HCT116 (cell line): ENCODE results near the gene FOXP1.

ENCODE experiments used
- CBX3 ChIP-seq: IDR thresholded peaks from 2 replicates; pipeline ENCODE4 v1.6.1; 2012; ENCODE audit warnings: low read depth
- CEBPB ChIP-seq: IDR thresholded peaks from 2 replicates; pipeline ENCODE4 v1.6.1; 2012; ENCODE audit warnings: low read depth
- CTCF ChIP-seq, 3 experiments: fragments of 200-600 bp in 1 of 3; sonication (generic) in 1 of 3; IDR thresholded peaks in 2 of 3; conservative IDR thresholded peaks in 1 of 3; 2 replicates each; pipeline ENCODE4 v1.5.1; 2012 to 2017; ENCODE audit warnings: low read depth in 2 of 3, low read length in 2 of 3, antibody characterized with exemption in 1 of 3, borderline replicate concordance in 1 of 3, control low read depth in 1 of 3, mild to moderate bottlenecking in 1 of 3, mixed read lengths in 1 of 3, mixed run types in 1 of 3, moderate library complexity in 1 of 3; ENCODE audit not compliant: insufficient read depth in 1 of 3
- EZH2phosphoT487 ChIP-seq: fragments of 200-600 bp; IDR thresholded peaks from 2 replicates; pipeline ENCODE4 v1.6.1; 2018; ENCODE audit warnings: antibody characterized with exemption, borderline replicate concordance
- POLR2A ChIP-seq: IDR thresholded peaks from 2 replicates; pipeline ENCODE4 v1.7.0; 2011; ENCODE audit warnings: borderline replicate concordance; ENCODE audit not compliant: insufficient read depth, insufficient read length; ENCODE audit errors: extremely low read depth
- RAD21 ChIP-seq: IDR thresholded peaks from 2 replicates; pipeline ENCODE4 v1.6.1; 2012; ENCODE audit warnings: low read depth, mild to moderate bottlenecking
- SIN3A ChIP-seq: IDR thresholded peaks from 2 replicates; pipeline ENCODE4 v1.6.1; 2012; ENCODE audit warnings: low read depth
- YY1 ChIP-seq: IDR thresholded peaks from 2 replicates; pipeline ENCODE4 v1.6.1; 2011; ENCODE audit warnings: low read length, low read depth, moderate library complexity, mild to moderate bottlenecking; ENCODE audit not compliant: insufficient replicate concordance; ENCODE audit errors: extremely low read depth
- ZBTB33 ChIP-seq: IDR thresholded peaks from 2 replicates; pipeline ENCODE4 v1.6.1; 2011; ENCODE audit warnings: mild to moderate bottlenecking, low read length, moderate library complexity; ENCODE audit not compliant: insufficient replicate concordance; ENCODE audit errors: extremely low read depth
- ZFX ChIP-seq: fragments of 450-650 bp; IDR thresholded peaks from 2 replicates; pipeline ENCODE4 v1.6.1; 2017
- ZNF274 ChIP-seq: fragments of 200-500 bp; sonication (Bioruptor generic); IDR thresholded peaks from 2 replicates; pipeline ENCODE4 v1.6.1; 2014; ENCODE audit warnings: mild to moderate bottlenecking, low read depth, low read length, inconsistent platforms

- TF ChIP-seq CTCF (IDR thresholded peaks at IDR 0.05 in 2 of 3, conservative IDR thresholded peaks at IDR 0.05 in 1 of 3; ENCODE audit: borderline replicate concordance in 1 of 3, insufficient read depth in 1 of 3, low read depth in 2 of 3, low read length in 2 of 3) (no peak), POLR2A (no peak), ZBTB33 (no peak), ZNF274 (no peak), RAD21 (no peak), ZFX (no peak), EZH2phosphoT487 (no peak), YY1 (no peak), CEBPB (no peak), CBX3 (no peak), SIN3A (no peak)
These were observed 52.5 kb downstream of the FOXP1 start for GRCh38 chr3:71530903-71531530.
